ENCODE measurements around the gene RALBP1. TPM values are rescaled to one million over a fixed set of nuclear protein-coding genes. Genes with fewer than 3 reads are reported as not detected.

Gene RALBP1
- total and polyA plus RNA-seq, 2 experiments from 2014 or later, result 33.5 to 68.0 TPM

DNA sequence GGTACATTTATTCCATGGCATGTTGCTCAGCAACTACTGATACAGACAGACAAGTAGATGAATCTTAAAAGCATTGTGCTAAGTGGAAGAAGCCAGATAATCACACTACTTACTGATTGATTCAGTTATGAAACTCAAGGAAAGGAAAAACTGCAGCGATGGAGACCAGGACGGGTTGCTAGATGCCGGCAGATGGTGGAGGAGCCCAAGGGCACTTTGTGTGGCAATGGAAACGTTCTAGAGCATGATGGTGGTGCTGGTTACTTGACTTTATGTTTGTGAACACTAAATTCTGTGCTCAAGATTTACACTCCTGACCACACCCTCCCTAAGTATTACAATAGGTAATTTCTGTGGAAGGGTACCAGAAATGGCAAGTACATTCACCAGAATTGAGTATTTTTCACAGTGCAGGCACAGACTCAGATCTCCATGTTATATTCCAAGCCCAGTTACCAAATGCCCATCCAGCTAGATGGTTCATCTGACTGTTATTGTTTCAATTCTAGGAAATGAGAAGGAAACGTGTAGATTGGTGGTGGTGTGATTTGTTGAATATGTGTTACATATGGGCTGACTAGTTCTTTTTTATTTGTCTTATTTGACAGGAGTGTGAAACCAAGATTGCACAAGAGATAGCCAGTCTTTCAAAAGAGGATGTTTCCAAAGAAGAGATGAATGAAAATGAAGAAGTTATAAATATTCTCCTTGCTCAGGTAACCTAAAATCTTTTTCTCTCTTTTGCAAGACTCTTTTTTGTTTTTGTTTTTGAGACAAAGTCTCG, 55.1 kb downstream of the RALBP1 start:
- Histone ChIP-seq H3K27ac (no peak overlapping the region), H3K4me3 (no peak overlapping the region), H3K36me3 (peaks cover 33% of the 10 kb centered on the region), H3K27me3 (no peaks in the 10 kb centered on the region), H3K4me1 (ENCODE audit: low read depth) (no peaks in the 10 kb centered on the region), H3K9me3 (ENCODE audit: low read depth) (no peaks in the 10 kb centered on the region)
- TF ChIP-seq, protein P1, sequence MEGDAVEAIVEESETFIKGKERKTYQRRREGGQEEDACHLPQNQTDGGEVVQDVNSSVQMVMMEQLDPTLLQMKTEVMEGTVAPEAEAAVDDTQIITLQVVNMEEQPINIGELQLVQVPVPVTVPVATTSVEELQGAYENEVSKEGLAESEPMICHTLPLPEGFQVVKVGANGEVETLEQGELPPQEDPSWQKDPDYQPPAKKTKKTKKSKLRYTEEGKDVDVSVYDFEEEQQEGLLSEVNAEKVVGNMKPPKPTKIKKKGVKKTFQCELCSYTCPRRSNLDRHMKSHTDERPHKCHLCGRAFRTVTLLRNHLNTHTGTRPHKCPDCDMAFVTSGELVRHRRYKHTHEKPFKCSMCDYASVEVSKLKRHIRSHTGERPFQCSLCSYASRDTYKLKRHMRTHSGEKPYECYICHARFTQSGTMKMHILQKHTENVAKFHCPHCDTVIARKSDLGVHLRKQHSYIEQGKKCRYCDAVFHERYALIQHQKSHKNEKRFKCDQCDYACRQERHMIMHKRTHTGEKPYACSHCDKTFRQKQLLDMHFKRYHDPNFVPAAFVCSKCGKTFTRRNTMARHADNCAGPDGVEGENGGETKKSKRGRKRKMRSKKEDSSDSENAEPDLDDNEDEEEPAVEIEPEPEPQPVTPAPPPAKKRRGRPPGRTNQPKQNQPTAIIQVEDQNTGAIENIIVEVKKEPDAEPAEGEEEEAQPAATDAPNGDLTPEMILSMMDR (IDR thresholded peaks at IDR 0.05; ENCODE audit: low read depth, low read length), result no peak
- no peak for DNase-seq (ENCODE audit: low read depth in 1 of 2, low spot score in 1 of 2)

DNA sequence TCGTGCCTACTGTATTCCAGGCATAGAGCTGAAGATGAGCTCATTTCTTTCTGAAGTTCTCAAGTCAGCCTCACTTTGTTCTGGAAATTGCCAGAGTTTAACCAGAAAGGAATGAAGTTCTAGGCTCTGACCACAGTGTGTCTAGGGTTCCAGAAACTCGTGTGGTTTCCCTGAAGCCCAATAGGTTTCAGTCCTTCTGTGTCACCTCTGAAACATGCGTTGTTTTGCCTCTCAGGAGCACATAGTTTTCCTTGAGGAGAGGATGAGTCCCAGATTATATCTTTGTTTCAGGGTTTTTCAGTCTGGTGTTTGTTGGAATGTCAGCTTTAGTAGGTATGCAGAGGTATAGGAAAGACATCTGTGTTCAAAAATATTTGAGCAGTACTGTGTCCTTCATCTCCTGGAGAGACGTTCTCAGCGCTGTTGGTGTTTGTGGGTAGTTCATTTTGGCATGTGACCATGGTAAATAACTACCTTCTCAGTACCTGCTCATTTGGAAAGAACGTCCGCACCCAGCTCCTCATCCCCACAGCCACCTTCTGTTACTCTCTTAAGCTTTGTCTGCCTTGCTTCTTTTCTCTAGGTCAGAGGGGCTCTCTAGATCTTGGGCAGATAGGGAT, 56.6 kb downstream of the RALBP1 start:
- Histone ChIP-seq H3K36me3 (peaks cover 40% of the 10 kb centered on the region), H3K27me3 (no peaks in the 10 kb centered on the region), H3K4me3 (no peak overlapping the region), H3K9me3 (ENCODE audit: low read depth) (no peaks in the 10 kb centered on the region), H3K27ac (no peak overlapping the region), H3K4me1 (ENCODE audit: low read depth) (no peaks in the 10 kb centered on the region)
- no peak for DNase-seq (ENCODE audit: low read depth in 1 of 2, low spot score in 1 of 2)
- TF ChIP-seq, protein P1 (IDR thresholded peaks at IDR 0.05; ENCODE audit: low read depth, low read length), result no peak

DNA sequence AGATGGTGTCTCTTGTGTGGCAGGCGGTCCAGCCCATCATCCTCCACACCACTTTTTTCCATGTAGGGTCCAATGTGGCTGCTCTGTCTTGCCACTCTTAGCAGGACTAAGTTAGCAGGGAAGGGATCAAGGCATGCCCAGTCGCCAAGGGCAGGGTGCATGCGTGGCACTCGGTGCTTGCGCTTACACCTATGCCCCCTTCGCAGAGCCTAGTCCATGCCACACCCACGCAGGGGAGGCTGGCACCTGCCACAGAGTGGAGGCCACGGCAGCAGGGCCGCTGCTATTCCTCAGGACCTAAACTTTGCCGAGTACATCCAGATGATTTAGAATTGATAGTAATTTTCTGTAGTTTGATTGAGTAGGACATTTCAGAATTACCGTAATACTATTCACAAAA, 59.5 kb downstream of the RALBP1 start:
- no peak overlapping the region for H3K4me3 ChIP-seq
- TF ChIP-seq, protein P1 (IDR thresholded peaks at IDR 0.05; ENCODE audit: low read depth, low read length), result no peak
- no peak overlapping the region for H3K27ac ChIP-seq
- peaks cover 35% of the 10 kb centered on the region for H3K36me3 ChIP-seq
- no peaks in the 10 kb centered on the region for H3K4me1 ChIP-seq (ENCODE audit: low read depth)
- no peaks in the 10 kb centered on the region for H3K9me3 ChIP-seq (ENCODE audit: low read depth)
- H3K27me3 ChIP-seq, result no peaks in the 10 kb centered on the region
- no peak for DNase-seq (ENCODE audit: low read depth in 1 of 2, low spot score in 1 of 2)

DNA sequence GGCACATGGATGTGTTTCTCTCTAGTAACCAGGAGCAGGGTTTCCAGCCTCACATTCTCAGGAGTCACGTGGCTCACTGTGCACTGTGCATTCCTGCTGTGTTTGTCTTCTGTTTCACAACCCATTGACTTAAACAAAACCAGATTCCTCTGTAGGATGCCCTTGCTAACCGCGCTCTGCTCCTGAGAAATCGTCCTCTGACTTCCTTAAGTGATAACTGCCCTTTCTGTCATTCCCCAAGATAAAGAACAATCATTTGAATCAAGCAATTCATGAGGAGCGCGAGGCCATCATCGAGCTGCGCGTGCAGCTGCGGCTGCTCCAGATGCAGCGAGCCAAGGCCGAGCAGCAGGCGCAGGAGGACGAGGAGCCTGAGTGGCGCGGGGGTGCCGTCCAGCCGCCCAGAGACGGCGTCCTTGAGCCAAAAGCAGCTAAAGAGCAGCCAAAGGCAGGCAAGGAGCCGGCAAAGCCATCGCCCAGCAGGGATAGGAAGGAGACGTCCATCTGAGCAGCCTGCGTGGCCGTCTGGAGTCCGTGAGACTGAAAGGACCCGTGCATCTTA, 60.2 kb downstream of the RALBP1 start:
- DNase-seq (ENCODE audit: low read depth in 1 of 2, low spot score in 1 of 2), result peak in 1 of 2 donors; percentile 87
- Histone ChIP-seq H3K4me1 (ENCODE audit: low read depth) (no peaks in the 10 kb centered on the region), H3K4me3 (no peak overlapping the region), H3K9me3 (ENCODE audit: low read depth) (no peaks in the 10 kb centered on the region), H3K27ac (no peak overlapping the region), H3K36me3 (peaks cover 35% of the 10 kb centered on the region), H3K27me3 (no peaks in the 10 kb centered on the region)
- TF ChIP-seq, protein P1 (IDR thresholded peaks at IDR 0.05; ENCODE audit: low read depth, low read length), result no peak

DNA sequence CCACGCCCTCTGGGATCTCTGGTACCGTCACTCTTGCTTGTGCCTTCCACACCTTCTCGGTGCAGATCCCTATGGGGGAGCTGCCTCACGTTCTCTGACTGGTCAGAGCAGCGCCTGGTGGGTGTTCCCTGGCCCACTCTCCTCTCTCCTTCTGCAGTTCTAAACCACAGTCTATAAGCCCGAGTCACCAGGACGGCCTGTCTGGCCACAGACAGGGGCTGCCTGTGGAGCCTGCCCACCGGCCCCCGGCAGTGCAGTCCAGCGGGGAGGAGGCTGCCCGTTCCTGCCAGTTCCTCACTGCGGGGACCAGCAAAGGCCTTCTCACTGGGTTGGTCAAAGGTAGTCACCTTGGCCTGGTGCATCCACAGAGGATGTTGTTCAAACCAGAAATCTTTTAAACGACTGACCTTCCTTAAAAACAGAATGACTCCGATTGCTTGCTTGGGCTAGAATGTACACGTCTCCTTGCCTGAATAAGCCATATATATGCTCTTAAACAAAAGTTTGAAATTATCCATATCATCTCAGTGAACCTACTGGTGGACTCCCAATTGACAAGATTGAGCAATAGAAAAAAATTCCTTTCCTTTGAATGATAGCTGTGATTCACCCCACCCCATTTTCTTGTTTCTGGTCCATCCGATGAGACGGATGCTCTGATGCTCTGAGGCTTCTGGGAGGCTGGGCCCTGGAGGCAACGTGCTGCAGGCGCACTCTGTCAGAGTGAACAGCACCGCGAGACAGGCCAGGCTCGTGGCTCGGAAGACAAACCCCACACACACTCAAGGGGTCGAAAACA, 61.2 kb downstream of the RALBP1 start:
- Histone ChIP-seq H3K36me3 (peaks cover 28% of the 10 kb centered on the region), H3K27ac (no peak overlapping the region)

More for the DNA sequence above, 61.2 kb downstream of the RALBP1 start:
- no peaks in the 10 kb centered on the region for H3K4me1 ChIP-seq (ENCODE audit: low read depth)
- H3K4me3 ChIP-seq, result no peak overlapping the region
- H3K27me3 ChIP-seq, result no peaks in the 10 kb centered on the region
- DNase-seq (ENCODE audit: low read depth in 1 of 2, low spot score in 1 of 2), result no peak
- TF ChIP-seq, protein P1 (IDR thresholded peaks at IDR 0.05; ENCODE audit: low read depth, low read length), result no peak
- H3K9me3 ChIP-seq (ENCODE audit: low read depth), result no peaks in the 10 kb centered on the region
